SKM-1 (cell line): Measurements from ENCODE around the gene NPIPB5.
"Not testable (repeated sequence)": the region's sequence is repeated elsewhere in the genome, so short reads cannot be mapped to it uniquely, and the experiment has no call there.

Experiments used
- DNase-seq: peaks from one replicate; lab custom pipeline; 2025; ENCODE audit not compliant: unreplicated experiment; lab: John Stamatoyannopoulos, UW

NPIPB5 gene

GRCh38 chr16:22510591-22510990 is at the start of gene NPIPB5:
Gene NPIPB5 (plus strand): TSS chr16:22510891. CDS start chr16:22513802, 2,911 bp downstream.
- DNase-seq: not testable (repeated sequence)

GRCh38 chr16:22468846-22469245 is 41.8 kb upstream of the NPIPB5 start:
- DNase-seq: not testable (repeated sequence)

- DNase-seq: not testable (repeated sequence)
These were observed 27.3 kb downstream of the NPIPB5 start for GRCh38 chr16:22537996-22538395.

- not testable (repeated sequence) for DNase-seq
These were observed 34.1 kb downstream of the NPIPB5 start for GRCh38 chr16:22544809-22545208.

GRCh38 chr16:22546630-22547029 is 35.9 kb downstream of the NPIPB5 start:
- not testable (repeated sequence) for DNase-seq

GRCh38 chr16:22547170-22547765 is 36.6 kb downstream of the NPIPB5 start:
- not testable (repeated sequence) for DNase-seq

GRCh38 chr16:22549853-22550252 is 39.2 kb downstream of the NPIPB5 start:
- not testable (repeated sequence) for DNase-seq

- not testable (repeated sequence) for DNase-seq
These were observed 40.5 kb downstream of the NPIPB5 start for GRCh38 chr16:22551143-22551542.

GRCh38 chr16:22551651-22552050 is 41.0 kb downstream of the NPIPB5 start:
- not testable (repeated sequence) for DNase-seq

- DNase-seq: not testable (repeated sequence)
These were observed 46.1 kb downstream of the NPIPB5 start for GRCh38 chr16:22556759-22557158.
